SK-N-SH (cell line): ENCODE results near the gene VARS1. TPM values are rescaled to one million over a fixed set of nuclear protein-coding genes. Genes with fewer than 3 reads are reported as not detected.

ENCODE experiments used
- CTCF ChIA-PET: fragments of 300-600, 350-600 bp; formaldehyde crosslinking; extraction: SDS; loops from one replicate; lab custom pipeline; 2021; lab: Yijun Ruan, JAX
- POLR2A ChIA-PET: fragments of 350-600 bp; sonication (Branson Sonifier 250); formaldehyde crosslinking; extraction: SDS; loops from one replicate; lab custom pipeline; 2020; ENCODE audit warnings: antibody characterized with exemption, inconsistent platforms; lab: Yijun Ruan, JAX
- DNase-seq: peaks from one replicate; pipeline ENCODE4 v3.0.0; 2012
- H2AFZ ChIP-seq: fragments of 200-600 bp; sonication (generic); 2 replicates; pipeline ENCODE4 v1.8.1; 2016; ENCODE audit warnings: antibody characterized with exemption, mild to moderate bottlenecking, low read depth
- H3F3A ChIP-seq: fragments of 200-600 bp; sonication (generic); replicated peaks from 2 replicates; pipeline ENCODE3; 2016; ENCODE audit warnings: antibody characterized with exemption, mild to moderate bottlenecking; ENCODE audit not compliant: insufficient read depth
- H3K27ac ChIP-seq, 2 experiments: fragments of 200-500 bp in 1 of 2; fragments of 200-600 bp in 1 of 2; sonication (Bioruptor generic) in 1 of 2; sonication (generic), shearing (Covaris generic) in 1 of 2; 2 replicates each; pipeline versions ENCODE4 v1.5.1 to v1.6.1; 2014 to 2016; ENCODE audit warnings: low read depth in 2 of 2, inconsistent platforms in 1 of 2, low read length in 1 of 2, mild to moderate bottlenecking in 1 of 2, mixed read lengths in 1 of 2
- H3K27me3 ChIP-seq: fragments of 200-600 bp; sonication (generic), shearing (Covaris generic); 2 replicates; pipeline ENCODE4 v1.6.1; 2016; ENCODE audit warnings: mixed run types; ENCODE audit not compliant: insufficient read depth
- H3K36me3 ChIP-seq, 2 experiments: fragments of 200-500 bp in 1 of 2; fragments of 200-600 bp in 1 of 2; sonication (Bioruptor generic) in 1 of 2; sonication (generic) in 1 of 2; replicated peaks in 1 of 2; 2 replicates each; pipeline versions ENCODE3 to v1.5.1; 2014 to 2016; ENCODE audit warnings: low read length in 1 of 2, mild to moderate bottlenecking in 1 of 2; ENCODE audit not compliant: insufficient read depth in 2 of 2, control insufficient read depth in 1 of 2
- H3K4me1 ChIP-seq, 2 experiments: fragments of 200-500 bp in 1 of 2; fragments of 200-600 bp in 1 of 2; sonication (Bioruptor generic) in 1 of 2; sonication (generic), shearing (Covaris generic) in 1 of 2; 2 replicates each; pipeline versions ENCODE4 v1.5.1 to v1.6.1; 2014 to 2016; ENCODE audit warnings: low read depth in 1 of 2, low read length in 1 of 2, mixed run types in 1 of 2; ENCODE audit not compliant: insufficient read depth in 2 of 2, control insufficient read depth in 1 of 2
- H3K4me2 ChIP-seq: fragments of 200-600 bp; sonication (generic), shearing (Covaris generic); 2 replicates; pipeline ENCODE4 v1.6.1; 2017; ENCODE audit warnings: mixed run types
- H3K4me3 ChIP-seq, 2 experiments: fragments of 200-500 bp in 1 of 2; fragments of 200-600 bp in 1 of 2; sonication (Bioruptor generic) in 1 of 2; sonication (generic), shearing (Covaris generic) in 1 of 2; 2 replicates each; pipeline versions ENCODE4 v1.5.1 to v1.8.1; 2014 to 2016; ENCODE audit warnings: low read depth in 2 of 2, inconsistent platforms in 1 of 2, low read length in 1 of 2, mild to moderate bottlenecking in 1 of 2, mixed read lengths in 1 of 2, moderate library complexity in 1 of 2
- H3K79me2 ChIP-seq: fragments of 200-600 bp; sonication (generic); 2 replicates; pipeline ENCODE4 v1.8.1; 2017; ENCODE audit warnings: mild to moderate bottlenecking; ENCODE audit not compliant: insufficient read depth
- H3K9ac ChIP-seq: fragments of 200-600 bp; sonication (generic); 2 replicates; pipeline ENCODE4 v1.6.1; 2017; ENCODE audit warnings: mixed run types
- H3K9me2 ChIP-seq: fragments of 200-600 bp; sonication (generic); 2 replicates; pipeline ENCODE4 v1.6.1; 2017; ENCODE audit warnings: mixed run types
- H3K9me3 ChIP-seq: fragments of 200-600 bp; sonication (generic); 2 replicates; pipeline ENCODE4 v1.6.1; 2017; ENCODE audit warnings: mixed run types, mild to moderate bottlenecking, moderate library complexity
- H4K20me1 ChIP-seq: fragments of 200-600 bp; sonication (generic); 2 replicates; pipeline ENCODE4 v1.6.1; 2017; ENCODE audit warnings: mild to moderate bottlenecking, mixed run types; ENCODE audit not compliant: insufficient read depth
- CHD2 ChIP-seq: fragments of 150-350 bp; IDR thresholded peaks from 2 replicates; pipeline ENCODE4 v1.6.1; 2018; ENCODE audit warnings: low read length; ENCODE audit not compliant: partially characterized antibody
- FOXM1 ChIP-seq: IDR thresholded peaks from 2 replicates; pipeline ENCODE4 v1.4.0; 2012; ENCODE audit warnings: low read depth, mild to moderate bottlenecking
- GABPA ChIP-seq: IDR thresholded peaks from 2 replicates; pipeline ENCODE4 v1.4.0; 2012; ENCODE audit warnings: low read depth, mild to moderate bottlenecking
- GATA2 ChIP-seq: sonication (generic); formaldehyde crosslinking; IDR thresholded peaks from 2 replicates; pipeline ENCODE4 v1.5.0; 2020; ENCODE audit warnings: mild to moderate bottlenecking, missing genetic modification reagents
- IRF3 ChIP-seq: fragments of 150-350 bp; IDR thresholded peaks from 2 replicates; pipeline ENCODE4 v1.6.1; 2016; ENCODE audit warnings: mild to moderate bottlenecking, low read depth, low read length
- MEF2A ChIP-seq: IDR thresholded peaks from 2 replicates; pipeline ENCODE4 v1.4.0; 2012; ENCODE audit warnings: low read depth, borderline replicate concordance
- MXI1 ChIP-seq: IDR thresholded peaks from 2 replicates; pipeline ENCODE4 v1.6.1; 2012; ENCODE audit warnings: mild to moderate bottlenecking, low read depth, low read length, improper control_type of control experiment
- NFIC ChIP-seq: IDR thresholded peaks from 2 replicates; pipeline ENCODE4 v1.4.0; 2012; ENCODE audit warnings: borderline replicate concordance
- NRF1 ChIP-seq: IDR thresholded peaks from 2 replicates; pipeline ENCODE4 v1.6.1; 2012; ENCODE audit warnings: low read depth, mild to moderate bottlenecking, low read length
- PBX3 ChIP-seq: IDR thresholded peaks from 2 replicates; pipeline ENCODE4; 2012
- POLR2AphosphoS5 ChIP-seq: IDR thresholded peaks from 2 replicates; pipeline ENCODE4 v1.6.1; 2012; ENCODE audit warnings: low read depth, low read length
- RAD21 ChIP-seq: IDR thresholded peaks from 2 replicates; pipeline ENCODE4 v1.6.1; 2012; ENCODE audit warnings: mild to moderate bottlenecking, low read length
- SIN3A ChIP-seq: IDR thresholded peaks from 2 replicates; pipeline ENCODE4 v1.6.1; 2012; ENCODE audit warnings: low read depth, mild to moderate bottlenecking, low read length, moderate library complexity, borderline replicate concordance
- SMC3 ChIP-seq: IDR thresholded peaks from 2 replicates; pipeline ENCODE4 v1.6.1; 2012; ENCODE audit warnings: low read depth, low read length, improper control_type of control experiment
- TAF1 ChIP-seq: IDR thresholded peaks from 2 replicates; pipeline ENCODE4 v1.6.1; 2012; ENCODE audit warnings: low read depth, mild to moderate bottlenecking, low read length, moderate library complexity, borderline replicate concordance
- TEAD4 ChIP-seq: IDR thresholded peaks from 2 replicates; pipeline ENCODE4 v1.4.0; 2012; ENCODE audit warnings: mild to moderate bottlenecking, borderline replicate concordance; ENCODE audit not compliant: insufficient read depth
- USF1 ChIP-seq: IDR thresholded peaks from 2 replicates; pipeline ENCODE4 v1.4.0; 2012; ENCODE audit warnings: low read depth, borderline replicate concordance
- WGBS: methylation state at CpG from one replicate; pipeline ENCODE4 v1.1.6; 2017; ENCODE audit warnings: low lambda C conversion rate; 5-methylcytosine and 5-hydroxymethylcytosine counted together
- polyA plus RNA-seq, 3 experiments: library from polyadenylated mRNA; depleted of rRNA; stranded (reverse); fragments of >200 nt; gene quantifications; 2 replicates each; pipeline ENCODE4 v1.2.3, GENCODE V29; 2012
- TF ChIP-seq, protein P1 (sequence below): fragments of 200-600 bp; sonication (generic); IDR thresholded peaks from 2 replicates; pipeline ENCODE4 v1.6.1; 2017; ENCODE audit warnings: antibody characterized with exemption, mild to moderate bottlenecking, moderate library complexity
- TF ChIP-seq, protein P2 (sequence below): IDR thresholded peaks from 2 replicates; pipeline ENCODE4 v1.4.0; 2012; ENCODE audit warnings: low read depth, borderline replicate concordance
- TF ChIP-seq, protein P3 (sequence below): IDR thresholded peaks from 2 replicates; pipeline ENCODE4 v1.4.0; 2012; ENCODE audit warnings: low read depth

The VARS1 gene
- polyA plus RNA-seq, 1 of the 3 experiments (the other 2 are of a cell fraction) = 35.1 TPM

DNA sequence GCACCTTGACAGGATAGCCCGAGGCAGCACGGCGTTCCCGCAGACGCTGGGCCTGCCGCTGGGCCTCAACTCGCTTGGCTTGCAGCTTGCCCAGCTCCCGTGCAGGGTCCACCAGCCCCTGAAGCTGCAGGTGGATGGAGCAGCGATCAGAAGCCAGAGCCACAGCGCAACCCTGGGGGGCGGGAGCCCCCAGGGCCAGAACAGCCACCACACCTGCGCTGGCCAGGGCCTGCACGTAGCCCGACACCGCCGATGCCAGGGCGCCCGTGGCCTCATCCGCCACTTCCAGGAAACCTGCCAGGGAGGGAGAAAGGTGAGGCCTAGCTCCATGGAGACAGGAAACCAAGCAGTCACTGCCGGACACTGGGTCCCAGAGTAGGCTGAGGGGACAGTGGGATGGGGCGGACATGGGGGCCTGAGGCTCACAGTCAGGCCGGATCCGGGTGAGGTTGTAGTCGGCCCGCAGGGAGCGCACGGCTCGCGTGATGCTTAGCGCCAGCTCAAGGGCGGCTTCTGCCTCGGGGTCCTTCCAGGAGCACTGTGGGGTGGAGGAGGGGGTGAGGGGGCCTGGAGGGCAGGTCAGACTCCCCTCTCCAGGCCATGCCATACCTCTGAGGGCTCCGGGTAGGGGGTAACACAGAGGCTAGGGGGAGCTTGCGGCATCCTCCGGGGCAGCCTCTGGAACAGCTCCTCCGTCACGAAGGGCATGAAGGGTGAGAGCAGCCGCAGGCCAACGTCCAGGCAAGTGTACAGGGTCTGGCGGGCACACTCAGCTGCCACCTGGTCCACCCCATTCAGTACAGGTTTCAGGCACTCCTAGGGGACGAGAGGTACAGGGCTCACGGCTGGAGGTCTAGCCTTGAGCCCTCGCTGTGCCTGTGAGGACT is 16.3 kb downstream of the VARS1 start:
- ChIA-PET POLR2A (interaction anchor here (0.8 kb wide), 1 partner anchor 12 kb away, joined by 3 read pairs; no protein-coding TSS in a partner anchor), CTCF (interaction anchor here (1.3 to 9.9 kb wide), 4 partner anchors 9 to 269 kb away, joined by 4 to 62 read pairs (median 6); no protein-coding TSS in a partner anchor)
- Histone ChIP-seq H3F3A (peaks cover 3% of the 10 kb centered on the region), H3K9ac (no peak overlapping the region), H3K27me3 (no peaks in the 10 kb centered on the region), H3K4me2 (no peak overlapping the region), H3K9me3 (no peaks in the 10 kb centered on the region), H3K4me3 (no peak overlapping the region), H2AFZ (no peak overlapping the region), H3K36me3 (peaks cover 6 to 51% of the 10 kb centered on the region in 2 experiments), H3K27ac (no peak overlapping the region), H3K9me2 (no peaks in the 10 kb centered on the region), H3K4me1 (peaks cover 9 to 10% of the 10 kb centered on the region in 2 experiments; a peak in 2 of 4 replicates), H3K79me2 (no peaks in the 10 kb centered on the region), H4K20me1 (no peaks in the 10 kb centered on the region)
- no peak for TF ChIP-seq SMC3
- no peak for TF ChIP-seq IRF3
- TF ChIP-seq, protein P1, sequence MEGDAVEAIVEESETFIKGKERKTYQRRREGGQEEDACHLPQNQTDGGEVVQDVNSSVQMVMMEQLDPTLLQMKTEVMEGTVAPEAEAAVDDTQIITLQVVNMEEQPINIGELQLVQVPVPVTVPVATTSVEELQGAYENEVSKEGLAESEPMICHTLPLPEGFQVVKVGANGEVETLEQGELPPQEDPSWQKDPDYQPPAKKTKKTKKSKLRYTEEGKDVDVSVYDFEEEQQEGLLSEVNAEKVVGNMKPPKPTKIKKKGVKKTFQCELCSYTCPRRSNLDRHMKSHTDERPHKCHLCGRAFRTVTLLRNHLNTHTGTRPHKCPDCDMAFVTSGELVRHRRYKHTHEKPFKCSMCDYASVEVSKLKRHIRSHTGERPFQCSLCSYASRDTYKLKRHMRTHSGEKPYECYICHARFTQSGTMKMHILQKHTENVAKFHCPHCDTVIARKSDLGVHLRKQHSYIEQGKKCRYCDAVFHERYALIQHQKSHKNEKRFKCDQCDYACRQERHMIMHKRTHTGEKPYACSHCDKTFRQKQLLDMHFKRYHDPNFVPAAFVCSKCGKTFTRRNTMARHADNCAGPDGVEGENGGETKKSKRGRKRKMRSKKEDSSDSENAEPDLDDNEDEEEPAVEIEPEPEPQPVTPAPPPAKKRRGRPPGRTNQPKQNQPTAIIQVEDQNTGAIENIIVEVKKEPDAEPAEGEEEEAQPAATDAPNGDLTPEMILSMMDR = no peak
- TF ChIP-seq TEAD4 = no peak
- TF ChIP-seq NFIC = no peak
- TF ChIP-seq CHD2 = no peak
- no peak for TF ChIP-seq RAD21
- no peak for TF ChIP-seq GATA2
- no peak for TF ChIP-seq USF1
- TF ChIP-seq, protein P2, sequence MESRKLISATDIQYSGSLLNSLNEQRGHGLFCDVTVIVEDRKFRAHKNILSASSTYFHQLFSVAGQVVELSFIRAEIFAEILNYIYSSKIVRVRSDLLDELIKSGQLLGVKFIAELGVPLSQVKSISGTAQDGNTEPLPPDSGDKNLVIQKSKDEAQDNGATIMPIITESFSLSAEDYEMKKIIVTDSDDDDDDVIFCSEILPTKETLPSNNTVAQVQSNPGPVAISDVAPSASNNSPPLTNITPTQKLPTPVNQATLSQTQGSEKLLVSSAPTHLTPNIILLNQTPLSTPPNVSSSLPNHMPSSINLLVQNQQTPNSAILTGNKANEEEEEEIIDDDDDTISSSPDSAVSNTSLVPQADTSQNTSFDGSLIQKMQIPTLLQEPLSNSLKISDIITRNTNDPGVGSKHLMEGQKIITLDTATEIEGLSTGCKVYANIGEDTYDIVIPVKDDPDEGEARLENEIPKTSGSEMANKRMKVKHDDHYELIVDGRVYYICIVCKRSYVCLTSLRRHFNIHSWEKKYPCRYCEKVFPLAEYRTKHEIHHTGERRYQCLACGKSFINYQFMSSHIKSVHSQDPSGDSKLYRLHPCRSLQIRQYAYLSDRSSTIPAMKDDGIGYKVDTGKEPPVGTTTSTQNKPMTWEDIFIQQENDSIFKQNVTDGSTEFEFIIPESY = no peak
- no peak for TF ChIP-seq MEF2A
- no peak for TF ChIP-seq SIN3A
- no peak for TF ChIP-seq FOXM1
- TF ChIP-seq PBX3 = no peak
- TF ChIP-seq POLR2AphosphoS5 = no peak
- TF ChIP-seq, protein P3, sequence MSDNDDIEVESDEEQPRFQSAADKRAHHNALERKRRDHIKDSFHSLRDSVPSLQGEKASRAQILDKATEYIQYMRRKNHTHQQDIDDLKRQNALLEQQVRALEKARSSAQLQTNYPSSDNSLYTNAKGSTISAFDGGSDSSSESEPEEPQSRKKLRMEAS = no peak
- no peak for TF ChIP-seq MXI1
- TF ChIP-seq NRF1 = no peak
- no peak for TF ChIP-seq TAF1
- TF ChIP-seq GABPA = no peak
- no peak for DNase-seq
- WGBS = 90% methylated on average over 31 of the region's 43 CpGs
